GM18870 (cell line): Measurements from ENCODE around the gene TMEM165.
A peak's percentile ranks its signal among the peaks of the same experiment; 100 is the strongest.

Source experiments
- ATAC-seq: cut with Tn5 transposase; IDR thresholded peaks from one replicate; pipeline ENCODE4 v1.9.1; 2021; ENCODE audit warnings: moderate library complexity; ENCODE audit not compliant: unreplicated experiment

The TMEM165 gene

GRCh38 chr4:55399581-55399980 is 3.8 kb downstream of the TMEM165 start:
- ATAC-seq: no peak

GRCh38 chr4:55405073-55405472 is 9.3 kb downstream of the TMEM165 start:
- no peak for ATAC-seq

GRCh38 chr4:55406545-55406944 is 10.8 kb downstream of the TMEM165 start:
- no peak for ATAC-seq

DNA sequence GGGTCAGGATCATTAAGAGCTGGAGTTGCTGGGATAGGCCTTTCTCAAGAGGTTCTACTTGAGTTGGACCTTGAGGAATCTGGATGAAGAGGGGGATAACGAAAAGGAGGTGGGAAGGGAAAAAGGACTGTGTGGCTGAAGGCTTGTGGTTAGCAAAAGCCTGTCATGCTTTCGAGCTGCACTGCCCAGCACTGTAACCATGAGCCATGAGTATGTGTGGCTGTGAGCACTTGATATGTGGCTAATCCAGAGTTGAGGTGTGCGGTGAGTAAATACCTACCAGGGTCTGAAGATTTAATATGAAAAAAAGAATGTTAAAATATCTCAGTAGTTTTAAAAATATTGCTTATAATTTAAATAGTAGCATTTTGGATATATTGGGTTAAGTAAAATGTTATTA is 11.4 kb downstream of the TMEM165 start:
- no peak for ATAC-seq

DNA sequence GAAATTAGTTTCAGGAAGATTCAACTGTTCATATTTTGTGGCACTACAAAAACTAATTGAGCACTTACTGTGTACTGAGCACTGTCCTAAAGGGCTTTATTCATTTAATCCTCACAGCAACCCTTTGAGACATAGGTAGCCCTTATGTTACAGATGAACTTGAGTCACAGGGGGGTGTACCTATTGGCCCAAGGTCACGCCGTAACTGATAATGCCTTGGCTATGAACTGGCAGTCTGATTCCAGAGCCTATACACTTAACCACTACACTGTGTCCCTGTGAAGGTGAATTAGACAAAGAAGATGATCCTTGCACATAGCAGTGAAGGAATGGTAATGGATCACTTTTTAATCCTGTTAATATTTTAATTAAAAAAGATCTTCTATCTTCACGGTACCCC is 12.0 kb downstream of the TMEM165 start:
- no peak for ATAC-seq

GRCh38 chr4:55409468-55410171 is 13.9 kb downstream of the TMEM165 start:
- ATAC-seq: peak; percentile 75

DNA sequence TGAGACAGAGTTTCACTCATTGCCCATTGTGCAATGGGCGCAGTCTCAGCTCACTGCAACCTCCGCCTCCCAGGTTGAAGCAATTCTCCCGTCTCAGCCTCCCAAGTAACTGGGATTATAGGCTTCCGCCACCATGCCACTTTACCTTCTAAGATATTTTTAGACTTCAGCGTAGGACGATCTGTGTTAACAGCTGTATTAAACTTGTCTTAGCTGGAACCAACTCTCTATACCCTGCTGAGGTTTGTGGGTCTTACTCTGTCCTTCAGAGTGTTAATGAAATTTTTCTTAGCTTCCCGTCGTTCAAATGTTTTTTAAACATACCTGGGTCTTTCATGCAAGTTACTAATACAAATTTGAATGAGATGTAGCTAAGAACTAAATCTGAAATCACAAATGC is 14.7 kb downstream of the TMEM165 start:
- no peak for ATAC-seq

GRCh38 chr4:55411621-55412020 is 15.9 kb downstream of the TMEM165 start:
- ATAC-seq: no peak

DNA sequence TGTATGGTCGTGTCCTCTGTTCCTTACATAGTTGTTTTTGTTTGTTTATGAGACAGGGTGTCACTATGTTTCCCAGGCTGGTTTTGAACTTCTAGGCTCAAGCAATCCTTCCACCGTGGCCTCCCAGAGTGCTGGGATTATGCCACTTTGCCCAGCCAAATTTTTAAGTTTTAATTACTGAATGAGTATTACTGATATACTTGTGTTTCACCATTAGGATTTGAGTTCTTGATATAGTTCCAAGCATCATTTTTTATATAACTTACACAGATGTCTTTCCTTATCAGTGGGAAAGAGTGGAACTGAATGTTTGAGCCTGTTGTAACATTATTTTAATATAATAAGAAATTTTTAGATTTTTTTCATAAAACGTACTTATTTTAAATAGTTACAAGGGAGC is 20.4 kb downstream of the TMEM165 start:
- no peak for ATAC-seq

DNA sequence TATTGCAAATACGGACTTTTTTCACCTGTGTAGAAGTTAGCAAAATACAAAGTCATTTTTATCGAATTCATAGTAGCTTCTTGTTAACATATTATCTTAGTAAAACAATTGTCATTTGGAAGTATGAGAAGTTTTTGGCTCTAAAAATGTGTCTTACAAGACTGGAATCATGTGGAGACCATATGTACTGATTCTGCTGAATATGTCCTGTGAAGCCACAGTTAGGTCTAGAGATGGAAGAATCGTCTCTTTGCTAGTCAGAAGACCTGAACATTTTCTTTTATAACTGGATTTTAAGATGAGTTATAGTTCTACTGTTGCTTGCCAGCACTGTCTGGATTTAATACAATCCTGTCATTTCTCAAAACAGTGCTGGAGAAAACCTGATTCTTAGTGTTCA is 29.0 kb downstream of the TMEM165 start:
- no peak for ATAC-seq

DNA sequence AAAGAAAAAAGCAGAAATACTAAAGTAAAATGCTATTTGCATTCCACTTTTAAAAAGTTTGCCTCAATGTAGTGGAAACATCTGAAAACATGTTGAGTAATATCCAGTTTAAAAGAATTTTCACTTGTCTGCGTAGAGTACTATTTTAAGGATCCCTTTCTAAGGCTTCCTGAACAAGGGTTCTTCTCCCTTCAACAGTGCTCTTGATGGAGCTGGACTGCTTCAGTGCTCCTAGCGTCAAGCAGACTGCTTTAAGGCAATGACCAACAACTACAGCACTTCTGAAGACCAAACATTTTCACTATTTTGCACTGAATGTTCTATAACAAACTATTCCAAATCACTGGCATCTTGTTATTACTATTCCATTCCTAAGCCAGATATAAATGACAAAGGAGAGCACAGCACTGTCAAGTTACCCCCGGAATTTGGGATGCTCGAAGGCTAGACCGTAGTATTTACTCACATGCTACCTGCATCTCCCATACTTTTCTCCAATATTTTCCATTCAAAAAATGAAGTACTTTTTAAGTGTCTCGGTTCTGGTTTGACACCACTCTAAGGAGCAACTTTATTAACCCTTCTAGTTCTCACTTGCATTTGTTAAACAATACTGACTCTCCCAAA is 36.1 kb downstream of the TMEM165 start:
- ATAC-seq: no peak

- ATAC-seq: peak; percentile 77
These were observed 39.5 kb downstream of the TMEM165 start for GRCh38 chr4:55435141-55435841.

- no peak for ATAC-seq
These were observed 41.6 kb downstream of the TMEM165 start for GRCh38 chr4:55437356-55437796.

GRCh38 chr4:55437823-55438222 is 42.1 kb downstream of the TMEM165 start:
- ATAC-seq: no peak

GRCh38 chr4:55438314-55438713 is 42.6 kb downstream of the TMEM165 start:
- ATAC-seq: no peak

GRCh38 chr4:55439023-55439422 is 43.3 kb downstream of the TMEM165 start:
- ATAC-seq: no peak

DNA sequence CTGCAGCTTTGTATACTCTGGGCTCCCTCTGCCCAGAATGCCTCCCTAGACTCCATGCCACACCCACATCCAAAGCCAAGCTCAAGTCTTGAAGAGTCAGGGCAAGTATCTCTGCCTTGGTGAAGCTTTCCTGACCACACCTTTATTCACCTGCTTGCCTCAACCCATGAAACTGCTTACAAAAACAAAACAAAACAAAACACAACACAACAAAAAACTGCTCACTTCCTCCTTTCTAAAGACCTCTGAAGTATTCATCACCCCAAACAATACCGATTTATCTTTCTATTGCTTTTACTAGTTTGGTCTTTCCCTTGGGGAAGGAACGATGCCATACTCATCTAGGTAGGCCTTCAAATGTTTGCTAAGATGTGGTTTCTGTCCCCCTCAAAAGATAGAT is 45.0 kb downstream of the TMEM165 start:
- ATAC-seq: no peak

DNA sequence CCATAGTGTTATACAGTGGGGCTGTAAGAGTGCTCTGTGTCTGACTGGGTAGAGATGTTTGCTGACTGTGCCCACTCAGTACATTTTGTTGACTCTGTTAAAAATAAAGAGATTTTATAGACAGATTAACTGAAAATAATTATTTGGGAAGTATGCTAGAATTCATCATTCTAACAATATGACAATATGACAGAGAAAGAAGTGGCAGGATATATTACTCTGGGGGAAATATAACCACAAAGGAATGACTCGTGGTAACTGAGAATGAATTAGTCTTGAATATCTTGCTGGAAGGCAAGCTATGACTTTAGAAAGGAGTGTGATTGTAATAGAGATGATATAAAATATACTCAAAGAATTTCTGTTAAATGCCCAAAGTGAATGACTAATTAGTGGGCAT is 46.8 kb downstream of the TMEM165 start:
- ATAC-seq: no peak

DNA sequence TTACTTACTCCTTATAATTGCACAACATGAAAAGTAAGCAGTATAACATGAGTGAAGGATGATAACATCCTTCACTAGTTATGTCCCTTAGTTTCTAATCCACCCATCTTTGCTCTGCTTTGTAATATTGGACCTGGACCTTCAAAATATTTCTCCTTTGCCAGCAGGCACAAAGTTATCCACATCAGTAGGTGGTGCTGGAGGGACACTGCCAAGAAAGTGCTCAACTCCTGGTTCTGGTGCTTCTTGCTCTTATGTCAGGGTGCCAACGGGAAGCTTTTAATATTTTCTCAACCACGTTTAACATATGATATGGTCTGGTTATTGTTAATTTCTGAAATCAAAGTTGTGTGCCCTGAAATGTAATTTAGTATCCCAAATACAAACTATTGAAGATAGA is 49.1 kb downstream of the TMEM165 start:
- no peak for ATAC-seq

DNA sequence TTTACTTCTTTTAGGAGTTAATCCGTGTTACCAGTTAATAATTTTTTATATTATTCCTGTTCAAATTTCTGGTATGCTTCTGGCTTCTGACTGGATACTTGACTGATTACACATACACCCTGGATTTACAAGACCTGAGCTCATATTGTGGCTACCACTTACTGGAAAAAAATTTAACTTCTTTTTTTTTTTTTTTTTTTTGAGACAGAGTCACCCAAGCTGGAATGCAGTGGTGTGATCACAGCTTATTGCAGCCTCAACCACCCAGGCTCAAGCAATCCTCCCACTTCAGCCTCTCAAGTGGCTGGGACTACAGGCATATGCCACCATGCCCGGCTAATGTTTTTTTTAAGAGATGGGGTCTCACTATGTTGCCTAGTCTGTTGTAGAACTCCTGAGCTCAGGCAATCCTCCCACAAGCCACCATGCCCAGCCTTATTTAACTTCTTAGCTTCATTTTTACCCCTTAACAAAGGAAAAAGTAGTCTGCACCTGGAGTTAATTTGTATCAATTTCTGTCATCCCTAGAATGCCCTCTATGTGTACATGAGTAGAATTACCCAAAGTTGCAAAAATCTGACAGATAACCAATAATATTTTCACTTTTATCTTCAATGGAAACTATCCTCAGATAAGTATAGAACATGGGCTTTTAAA is 50.3 kb downstream of the TMEM165 start:
- ATAC-seq: no peak

- ATAC-seq: no peak
These were observed 50.8 kb downstream of the TMEM165 start for GRCh38 chr4:55446578-55446922.
